ENCODE data around the gene CTNNA3. TPM values are rescaled to one million over a fixed set of nuclear protein-coding genes. Genes with fewer than 3 reads are reported as not detected.

CTNNA3 gene
- total and polyA plus RNA-seq, 4 donors = under 0.01 to 39.8 (median 0.09) TPM

- ATAC-seq (ENCODE audit: insufficient read depth, low FRiP score) (no peak), DNase-seq (no peak)
- Histone ChIP-seq H3K36me3 (ENCODE audit: control insufficient read depth in 4 of 4, insufficient read depth in 4 of 4, low read length in 4 of 4) (no peaks in the 10 kb centered on the region), H3K9ac (ENCODE audit: insufficient read depth in 1 of 2, low read length in 2 of 2) (no peak overlapping the region), H3K27me3 (ENCODE audit: control insufficient read depth in 3 of 3, insufficient read depth in 3 of 3, low read length in 2 of 3) (no peaks in the 10 kb centered on the region), H3K9me3 (ENCODE audit: control insufficient read depth in 4 of 4, insufficient read depth in 3 of 4, low read length in 3 of 4) (peaks cover 0 to 5% (median 3%) of the 10 kb centered on the region in 4 donors), H3K4me3 (no peak overlapping the region), H3K4me1 (ENCODE audit: control insufficient read depth in 5 of 5, insufficient read depth in 5 of 5, low read length in 5 of 5) (no peaks in the 10 kb centered on the region), H3K27ac (ENCODE audit: low read depth in 1 of 2, low read length in 1 of 2) (no peak overlapping the region)
- WGBS, 2 donors = 74 to 78% methylated on average over 3 of the region's 3 CpGs
- TF ChIP-seq, protein P1, sequence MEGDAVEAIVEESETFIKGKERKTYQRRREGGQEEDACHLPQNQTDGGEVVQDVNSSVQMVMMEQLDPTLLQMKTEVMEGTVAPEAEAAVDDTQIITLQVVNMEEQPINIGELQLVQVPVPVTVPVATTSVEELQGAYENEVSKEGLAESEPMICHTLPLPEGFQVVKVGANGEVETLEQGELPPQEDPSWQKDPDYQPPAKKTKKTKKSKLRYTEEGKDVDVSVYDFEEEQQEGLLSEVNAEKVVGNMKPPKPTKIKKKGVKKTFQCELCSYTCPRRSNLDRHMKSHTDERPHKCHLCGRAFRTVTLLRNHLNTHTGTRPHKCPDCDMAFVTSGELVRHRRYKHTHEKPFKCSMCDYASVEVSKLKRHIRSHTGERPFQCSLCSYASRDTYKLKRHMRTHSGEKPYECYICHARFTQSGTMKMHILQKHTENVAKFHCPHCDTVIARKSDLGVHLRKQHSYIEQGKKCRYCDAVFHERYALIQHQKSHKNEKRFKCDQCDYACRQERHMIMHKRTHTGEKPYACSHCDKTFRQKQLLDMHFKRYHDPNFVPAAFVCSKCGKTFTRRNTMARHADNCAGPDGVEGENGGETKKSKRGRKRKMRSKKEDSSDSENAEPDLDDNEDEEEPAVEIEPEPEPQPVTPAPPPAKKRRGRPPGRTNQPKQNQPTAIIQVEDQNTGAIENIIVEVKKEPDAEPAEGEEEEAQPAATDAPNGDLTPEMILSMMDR (IDR thresholded peaks at IDR 0.05; ENCODE audit: control extremely low read depth, extremely low read depth) = no peak
Observed at GRCh38 chr10:66649626-66650025, 1046.4 kb downstream of the CTNNA3 start.

GRCh38 chr10:66642217-66642616, 1053.8 kb downstream of the CTNNA3 start:
- WGBS, 2 donors = 83 to 100% methylated on average over 1 of the region's 1 CpG
- TF ChIP-seq, protein P1 (IDR thresholded peaks at IDR 0.05; ENCODE audit: control extremely low read depth, extremely low read depth) = no peak
- no peak for DNase-seq
- Histone ChIP-seq H3K9me3 (ENCODE audit: control insufficient read depth in 4 of 4, insufficient read depth in 3 of 4, low read length in 3 of 4) (no peaks in the 10 kb centered on the region), H3K4me1 (ENCODE audit: control insufficient read depth in 5 of 5, insufficient read depth in 5 of 5, low read length in 5 of 5) (peaks cover 0 to 5% (median 0%) of the 10 kb centered on the region in 5 donors), H3K9ac (ENCODE audit: insufficient read depth in 1 of 2, low read length in 2 of 2) (no peak overlapping the region), H3K36me3 (ENCODE audit: control insufficient read depth in 4 of 4, insufficient read depth in 4 of 4, low read length in 4 of 4) (no peaks in the 10 kb centered on the region), H3K27me3 (ENCODE audit: control insufficient read depth in 3 of 3, insufficient read depth in 3 of 3, low read length in 2 of 3) (no peaks in the 10 kb centered on the region), H3K27ac (ENCODE audit: low read depth in 1 of 2, low read length in 1 of 2) (no peak overlapping the region), H3K4me3 (no peak overlapping the region)
- no peak for ATAC-seq (ENCODE audit: insufficient read depth, low FRiP score)

DNA sequence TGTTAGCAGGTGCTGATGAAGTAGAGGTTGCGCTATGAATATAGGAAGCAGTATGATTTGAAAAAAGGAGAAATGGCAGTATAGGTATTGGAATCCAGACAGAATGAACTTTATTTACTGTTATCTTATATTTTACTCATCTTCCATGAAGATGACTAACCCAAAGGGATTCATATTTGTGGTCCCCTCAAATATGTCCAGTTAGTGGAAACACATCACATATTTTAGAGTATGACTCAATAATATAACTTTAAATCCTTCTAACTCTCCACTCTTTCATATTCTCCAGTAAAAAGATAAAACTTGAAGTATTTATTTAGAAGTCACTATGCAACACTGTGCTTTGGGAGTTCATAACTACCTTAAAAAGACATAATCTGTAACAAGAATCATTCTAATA, 1056.6 kb downstream of the CTNNA3 start:
- WGBS, 2 donors = 51 to 53% methylated on average over 1 of the region's 1 CpG
- Histone ChIP-seq H3K9me3 (ENCODE audit: control insufficient read depth in 4 of 4, insufficient read depth in 3 of 4, low read length in 3 of 4) (no peaks in the 10 kb centered on the region), H3K9ac (ENCODE audit: insufficient read depth in 1 of 2, low read length in 2 of 2) (no peak overlapping the region), H3K4me3 (no peak overlapping the region), H3K27me3 (ENCODE audit: control insufficient read depth in 3 of 3, insufficient read depth in 3 of 3, low read length in 2 of 3) (no peaks in the 10 kb centered on the region), H3K36me3 (ENCODE audit: control insufficient read depth in 4 of 4, insufficient read depth in 4 of 4, low read length in 4 of 4) (no peaks in the 10 kb centered on the region), H3K27ac (ENCODE audit: low read depth in 1 of 2, low read length in 1 of 2) (no peak overlapping the region), H3K4me1 (ENCODE audit: control insufficient read depth in 5 of 5, insufficient read depth in 5 of 5, low read length in 5 of 5) (peaks cover 0 to 5% (median 0%) of the 10 kb centered on the region in 5 donors)
- DNase-seq (no peak), ATAC-seq (ENCODE audit: insufficient read depth, low FRiP score) (no peak)
- TF ChIP-seq, protein P1 (IDR thresholded peaks at IDR 0.05; ENCODE audit: control extremely low read depth, extremely low read depth) = no peak
